Hippocampal formation (tissue), 2 donors: ENCODE measurements around the gene APLF.

Experiments
- DNase-seq, 2 donors: peaks; one replicate each; lab custom pipeline; 2025; lab: John Stamatoyannopoulos, UW

The APLF gene, protein sequence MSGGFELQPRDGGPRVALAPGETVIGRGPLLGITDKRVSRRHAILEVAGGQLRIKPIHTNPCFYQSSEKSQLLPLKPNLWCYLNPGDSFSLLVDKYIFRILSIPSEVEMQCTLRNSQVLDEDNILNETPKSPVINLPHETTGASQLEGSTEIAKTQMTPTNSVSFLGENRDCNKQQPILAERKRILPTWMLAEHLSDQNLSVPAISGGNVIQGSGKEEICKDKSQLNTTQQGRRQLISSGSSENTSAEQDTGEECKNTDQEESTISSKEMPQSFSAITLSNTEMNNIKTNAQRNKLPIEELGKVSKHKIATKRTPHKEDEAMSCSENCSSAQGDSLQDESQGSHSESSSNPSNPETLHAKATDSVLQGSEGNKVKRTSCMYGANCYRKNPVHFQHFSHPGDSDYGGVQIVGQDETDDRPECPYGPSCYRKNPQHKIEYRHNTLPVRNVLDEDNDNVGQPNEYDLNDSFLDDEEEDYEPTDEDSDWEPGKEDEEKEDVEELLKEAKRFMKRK

DNA sequence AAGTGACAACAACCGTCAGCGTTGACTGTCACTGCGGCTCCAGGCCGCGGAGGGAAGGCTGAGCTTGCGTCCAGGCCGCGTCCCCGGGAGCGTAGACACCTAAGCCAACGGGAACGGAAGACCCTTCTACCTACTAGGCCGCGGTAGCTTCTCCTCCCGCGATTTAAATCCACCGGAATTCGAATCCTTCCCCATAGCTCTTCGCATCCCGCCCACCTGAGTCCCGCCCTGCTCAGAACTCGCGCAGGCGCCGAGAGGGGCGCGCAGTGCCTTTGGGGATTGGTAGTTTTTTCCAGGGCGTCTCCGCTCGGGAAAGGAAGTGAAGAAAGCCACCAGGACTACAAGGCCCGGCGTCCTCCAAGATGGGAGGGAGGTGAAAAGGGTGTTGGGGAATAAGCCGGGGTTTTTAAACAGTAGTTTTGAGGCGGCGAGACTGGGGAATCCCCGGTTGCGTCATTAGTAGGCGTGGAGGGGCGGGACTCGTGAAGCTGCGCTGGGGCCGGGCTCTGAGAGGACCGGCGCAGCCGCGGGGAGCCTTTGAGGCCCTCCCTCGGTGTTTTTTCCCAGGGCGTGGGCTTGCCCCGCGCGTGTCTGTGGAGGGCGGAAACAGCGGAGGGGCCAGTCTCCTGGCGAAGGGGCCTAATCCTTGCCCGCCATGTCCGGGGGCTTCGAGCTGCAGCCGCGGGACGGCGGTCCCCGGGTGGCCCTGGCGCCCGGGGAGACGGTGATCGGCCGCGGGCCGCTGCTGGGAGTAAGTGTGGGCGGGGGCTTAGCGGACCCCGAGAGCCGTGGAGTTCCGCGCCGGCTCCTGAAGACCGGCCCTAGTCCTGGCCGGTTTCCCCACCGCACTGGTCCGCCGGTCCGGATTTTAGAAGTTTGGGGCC, at the start of gene APLF, which contains the start of gene FBXO48:
APLF (plus strand) TSS at position 509 of the 884 bp plus-strand sequence; CDS start at position 656, 147 bp downstream.
FBXO48 (minus strand) TSS at position 218 of the 884 bp plus-strand sequence. CDS start 2,149 bp downstream, outside the sequence.
- peak; percentile 99 for DNase-seq

DNA sequence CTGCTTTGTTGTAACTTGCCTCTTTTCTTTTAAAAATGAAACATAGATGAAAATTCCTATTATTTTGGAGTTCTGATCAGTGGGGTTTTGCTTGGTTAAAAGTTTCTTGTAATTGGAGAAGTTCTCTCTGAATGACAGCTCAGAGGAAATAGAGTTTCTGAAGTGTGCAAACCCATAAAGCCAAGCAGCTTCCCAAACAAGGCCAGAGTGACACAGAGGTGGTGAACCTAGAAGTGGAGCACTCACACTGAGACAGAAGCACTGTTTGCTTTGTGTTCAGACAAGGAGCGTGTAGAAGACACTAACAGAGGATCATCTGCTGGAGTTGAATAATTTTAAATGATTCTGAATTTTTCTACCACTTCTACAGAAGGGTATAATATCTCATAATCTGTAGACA, 49.5 kb upstream of the APLF start:
- no peak for DNase-seq

DNA sequence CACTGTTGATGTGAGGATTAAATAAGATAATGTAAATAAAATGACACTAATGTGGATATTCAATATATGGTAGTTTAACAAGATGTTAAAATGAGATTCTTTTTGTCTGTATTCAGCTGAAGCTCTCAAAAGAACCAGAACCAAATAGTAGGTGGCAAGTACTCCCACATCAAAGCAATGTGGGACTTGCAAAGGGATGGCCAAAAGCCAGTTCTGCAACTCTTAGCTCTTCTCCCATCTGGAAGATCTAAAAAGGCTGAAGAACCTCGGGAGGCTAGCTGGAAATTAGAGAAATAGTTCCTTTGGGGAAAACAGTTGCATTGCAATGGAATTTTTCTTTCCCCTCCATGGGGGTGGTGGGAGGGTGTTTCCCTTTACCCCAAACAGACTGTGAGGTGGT, 49.0 kb upstream of the APLF start:
- peak in 1 of 2 donors; percentile 49 for DNase-seq

DNA sequence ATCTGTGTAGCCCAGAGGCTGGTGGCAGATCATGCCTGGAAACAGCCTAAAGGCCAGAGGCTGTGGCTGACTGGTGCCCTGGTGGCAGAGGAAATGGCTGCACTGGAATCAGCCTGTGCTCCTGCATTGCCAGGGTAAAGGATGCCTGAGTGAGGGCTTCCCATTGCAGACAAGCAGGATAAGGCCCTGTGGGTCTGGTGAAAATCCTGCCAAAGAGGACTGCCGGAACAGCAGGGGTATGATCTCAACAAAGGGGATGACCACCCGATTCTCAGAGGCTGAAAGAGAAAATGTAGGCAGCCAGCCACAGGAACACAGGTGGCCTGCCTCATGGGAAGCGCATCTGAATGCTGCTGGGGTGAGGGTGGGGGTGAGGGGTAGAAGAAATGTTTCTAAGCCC, 48.5 kb upstream of the APLF start:
- DNase-seq, result no peak

DNA sequence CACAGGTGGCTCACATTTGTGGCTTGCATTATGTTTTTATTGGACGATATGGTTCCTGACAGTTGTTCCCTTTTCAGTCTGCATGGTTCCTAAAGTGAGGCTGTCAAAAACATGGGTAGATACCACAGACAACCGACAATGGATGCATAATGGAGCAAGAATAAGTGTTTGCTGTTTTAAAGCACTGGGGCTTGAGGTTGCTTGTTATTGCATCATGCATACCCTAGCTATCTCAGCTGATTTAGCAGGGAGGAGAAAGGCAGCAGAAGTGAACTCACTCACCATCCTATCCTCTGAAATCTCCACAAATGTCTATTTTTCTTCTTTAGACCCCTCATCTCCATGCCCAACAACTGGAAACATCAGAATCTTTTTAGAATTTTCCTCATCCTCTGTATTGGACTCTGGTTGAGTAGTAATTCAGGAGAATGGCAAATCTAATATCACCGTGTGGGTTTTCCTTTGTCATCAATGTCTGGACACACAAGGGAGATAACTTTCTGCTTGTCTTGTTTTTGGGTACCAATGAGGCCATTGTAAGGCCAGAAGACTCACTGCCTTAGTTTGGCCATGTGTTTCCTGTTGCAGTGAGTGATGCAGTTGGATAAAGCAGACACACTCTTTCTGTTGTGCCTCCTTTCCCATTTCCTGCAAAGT, 47.0 kb upstream of the APLF start:
- no peak for DNase-seq

DNA sequence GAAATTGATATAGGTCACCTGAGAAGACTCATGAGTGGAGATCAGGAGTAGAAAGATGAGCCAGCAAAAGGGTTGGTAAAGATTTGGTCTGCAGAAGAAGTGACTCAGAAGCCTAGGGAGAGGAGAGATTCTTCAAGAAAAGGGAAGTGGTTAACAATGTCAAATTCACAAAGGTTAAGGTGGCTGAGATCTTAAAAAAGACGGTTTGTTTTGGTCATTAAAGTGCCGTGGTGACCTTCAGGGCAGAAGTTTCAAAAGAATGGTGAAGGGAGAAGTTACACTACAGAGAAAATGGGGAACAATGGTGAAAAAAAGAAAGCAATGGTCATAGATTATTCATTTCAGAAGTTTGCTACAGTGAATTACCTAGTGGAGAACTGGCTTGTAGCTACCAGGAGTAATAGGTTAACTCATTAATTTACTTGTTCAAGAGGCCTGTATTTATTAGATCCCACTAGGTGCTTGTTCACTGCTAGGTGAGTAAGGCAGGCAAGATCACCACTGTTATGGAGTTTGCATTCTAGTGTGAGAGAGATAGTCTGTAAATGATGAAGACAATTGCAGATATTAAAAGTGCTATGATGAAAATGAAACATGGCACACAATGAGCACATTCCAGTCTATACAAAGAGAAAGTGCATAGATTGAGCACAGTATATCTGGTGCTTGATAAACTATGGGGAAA, 43.3 kb upstream of the APLF start:
- no peak for DNase-seq

- no peak for DNase-seq
Observed at GRCh38 chr2:68425503-68425902, 41.9 kb upstream of the APLF start.

DNA sequence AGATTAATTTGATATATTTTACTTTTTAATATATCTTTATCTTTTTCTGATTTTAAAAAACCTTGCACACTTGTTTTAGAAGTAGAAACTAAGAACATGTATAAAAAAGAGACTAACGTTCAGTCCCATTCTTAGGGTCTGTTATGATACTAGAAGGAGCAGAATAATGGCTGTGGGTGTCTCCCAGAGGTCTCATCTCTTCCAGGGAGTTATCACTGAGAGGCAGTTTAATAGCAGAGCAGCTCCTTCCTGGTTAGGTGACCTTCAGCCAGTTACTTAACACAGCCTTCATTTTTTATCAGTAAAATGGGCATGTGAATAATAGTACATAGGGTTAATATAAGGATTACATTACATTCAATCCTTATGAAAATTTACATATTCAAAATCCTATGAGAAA, 40.9 kb upstream of the APLF start:
- DNase-seq, result no peak

DNA sequence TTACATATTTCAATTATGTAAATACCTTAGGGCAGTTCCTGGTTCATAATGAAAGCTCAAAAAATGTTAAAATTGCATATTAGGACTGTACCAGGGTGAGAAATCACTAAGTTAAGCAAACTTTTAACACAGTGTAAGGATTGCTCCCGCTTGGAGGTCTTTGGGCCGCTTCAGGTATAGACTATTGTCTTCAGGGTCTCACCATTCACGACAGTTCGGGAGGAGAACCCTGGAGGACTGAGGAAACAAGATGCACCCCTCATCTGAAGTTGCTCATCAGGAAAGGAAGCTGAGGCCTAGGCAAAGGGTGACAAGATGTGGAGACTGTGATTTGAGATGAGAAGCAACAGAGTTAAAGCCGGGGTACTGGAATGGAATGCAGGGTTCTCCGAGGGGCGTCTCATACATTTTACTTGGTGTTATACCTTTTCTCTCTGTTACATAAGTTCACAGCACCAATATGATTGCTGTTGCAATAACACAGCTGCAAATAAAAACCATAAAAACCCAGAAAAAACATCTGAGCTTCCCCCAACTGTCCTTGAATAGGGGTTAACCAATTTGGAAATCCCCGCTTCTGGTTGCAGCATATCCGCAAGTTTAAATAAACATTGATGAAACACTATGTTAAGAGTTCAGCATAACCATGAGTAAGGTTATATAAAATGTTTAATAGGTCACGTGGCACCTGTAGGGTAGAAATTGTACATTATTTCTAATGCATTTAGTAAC, 40.4 kb upstream of the APLF start:
- DNase-seq, result no peak

DNA sequence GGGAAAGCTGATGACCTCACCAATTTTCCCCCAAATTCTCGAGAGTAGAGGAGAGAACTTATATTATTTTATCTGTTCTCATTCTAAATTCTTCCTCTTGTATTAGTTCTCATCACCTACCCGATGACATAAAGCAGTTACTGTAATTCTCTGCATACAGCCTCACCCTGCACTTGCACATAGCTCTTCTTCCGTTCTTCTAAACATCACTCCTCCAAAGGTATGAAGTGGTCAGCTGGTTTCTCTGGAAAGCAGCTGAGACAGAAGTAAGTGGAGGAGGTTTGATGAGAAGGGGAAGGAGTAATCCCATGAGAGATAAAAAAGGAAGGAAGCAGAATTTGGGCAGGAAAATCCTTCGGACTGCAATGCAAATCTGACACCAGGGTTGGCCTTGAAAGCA, 39.3 kb upstream of the APLF start:
- DNase-seq, result no peak

DNA sequence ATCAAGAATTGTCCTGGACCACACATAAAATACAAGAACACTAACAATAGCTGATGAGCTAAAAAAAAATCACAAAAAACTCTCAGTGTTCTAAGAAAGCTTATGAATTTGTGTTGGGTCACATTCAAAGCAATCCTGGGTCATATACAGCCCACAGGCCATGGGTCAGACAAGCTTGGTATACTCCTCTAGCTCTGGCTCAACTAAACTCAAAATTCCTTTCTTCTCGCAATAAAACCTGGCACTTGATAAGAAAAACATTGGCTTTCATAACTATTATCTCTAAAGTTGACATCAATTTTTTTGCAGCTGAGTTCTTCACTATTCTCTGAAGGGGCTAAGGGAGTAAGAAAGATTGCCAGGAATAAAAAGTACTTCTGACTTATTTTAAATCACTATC, 38.6 kb upstream of the APLF start:
- no peak for DNase-seq

GRCh38 chr2:68429311-68429826, 38.0 kb upstream of the APLF start:
- no peak for DNase-seq

DNA sequence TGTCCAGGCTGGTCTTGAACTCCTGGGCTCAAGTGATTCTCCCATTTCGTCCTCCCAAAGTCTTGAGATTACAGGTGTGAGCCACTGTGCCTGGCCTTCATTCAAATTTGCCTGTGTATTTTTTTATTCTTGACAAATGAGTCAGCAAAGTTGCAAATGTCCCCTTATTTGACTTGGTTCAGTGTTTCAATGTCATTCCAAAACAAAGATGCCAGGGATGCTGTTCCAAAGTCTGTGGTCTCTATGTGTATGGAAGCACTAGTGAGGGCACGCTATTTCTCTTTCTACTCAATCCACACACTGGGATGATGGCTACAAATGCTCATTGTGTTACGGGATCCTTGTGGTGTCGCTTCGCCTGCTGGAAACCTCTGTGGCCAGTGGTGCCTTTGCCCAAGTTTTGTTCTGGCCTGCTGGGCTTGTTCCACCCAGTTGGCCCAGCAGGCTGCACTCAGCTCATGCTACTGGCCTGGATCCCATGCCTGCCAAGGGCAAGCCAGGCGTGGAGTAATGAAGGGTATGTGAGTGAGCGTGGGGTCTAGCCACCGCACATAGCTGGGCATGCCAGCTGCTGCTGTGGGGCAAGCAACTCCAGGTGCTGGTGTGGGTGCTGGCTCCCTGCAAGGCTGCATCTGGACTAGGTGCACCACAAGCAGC, 35.9 kb upstream of the APLF start:
- no peak for DNase-seq

DNA sequence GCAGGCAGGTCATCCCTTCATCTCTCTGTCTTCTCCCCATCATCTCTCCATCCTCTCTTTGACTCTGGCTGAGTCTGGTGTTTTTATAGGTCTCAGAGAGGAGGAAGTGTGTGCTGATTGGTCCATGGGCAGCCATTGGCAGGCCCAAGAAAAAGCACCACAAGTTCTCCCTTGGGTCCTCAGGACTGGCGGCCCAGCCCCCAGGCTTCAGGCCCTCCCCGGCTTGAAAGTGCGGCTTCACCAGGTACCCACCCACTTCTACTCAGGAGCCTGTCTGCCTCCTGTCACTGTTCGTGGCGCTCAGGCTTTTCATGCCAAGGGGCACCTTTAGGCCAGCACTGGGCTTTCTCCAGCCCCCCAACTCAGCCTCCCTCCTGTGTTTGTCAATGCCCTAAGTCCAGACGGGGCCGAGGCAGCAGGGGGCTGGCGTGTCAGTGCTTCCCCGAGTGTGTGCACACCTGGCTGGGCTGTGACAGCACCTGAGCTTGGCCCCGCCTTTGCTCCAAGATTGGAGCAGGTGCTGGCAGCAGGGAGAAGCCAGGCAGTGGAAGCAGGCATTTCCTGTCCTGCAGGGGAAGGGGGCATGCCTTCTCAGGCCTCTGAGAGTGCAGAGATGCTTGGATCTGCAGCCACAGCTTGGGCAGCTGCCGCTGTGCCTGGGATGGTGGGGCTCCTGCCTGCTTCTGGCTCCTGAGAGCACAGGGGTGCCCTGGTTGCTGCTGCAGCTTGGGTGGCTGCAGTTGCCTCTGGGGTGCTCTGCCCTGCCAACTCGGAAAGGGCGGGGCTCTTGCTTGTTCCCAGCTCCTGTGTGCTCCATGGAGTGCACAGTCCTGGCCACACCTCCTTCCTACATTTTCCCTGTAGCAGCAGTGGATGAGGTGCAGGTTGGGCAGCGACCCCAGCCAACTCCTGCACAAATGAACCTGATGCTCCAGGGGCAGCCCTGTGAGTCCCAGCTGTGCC, 34.4 kb upstream of the APLF start:
- DNase-seq, result no peak

DNA sequence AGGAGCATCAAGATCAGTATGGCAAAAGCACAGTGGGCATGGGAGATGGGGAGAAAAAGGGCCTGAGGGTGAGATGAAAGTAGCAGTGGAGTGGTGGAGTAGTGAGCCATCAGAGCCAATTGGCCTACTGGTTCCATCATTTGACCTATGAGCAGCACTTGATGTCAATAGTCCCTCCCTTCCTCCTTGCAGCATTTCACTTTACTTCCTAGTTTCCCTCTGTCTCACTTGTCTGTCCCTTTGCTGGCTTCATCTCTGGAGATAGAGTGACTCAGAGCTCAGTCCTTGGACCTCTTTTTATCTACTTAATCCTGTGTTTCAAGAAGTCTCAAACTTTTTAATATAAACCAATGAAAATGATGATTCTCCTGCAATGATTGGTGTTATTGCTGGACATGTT, 32.4 kb upstream of the APLF start:
- DNase-seq, result no peak

DNA sequence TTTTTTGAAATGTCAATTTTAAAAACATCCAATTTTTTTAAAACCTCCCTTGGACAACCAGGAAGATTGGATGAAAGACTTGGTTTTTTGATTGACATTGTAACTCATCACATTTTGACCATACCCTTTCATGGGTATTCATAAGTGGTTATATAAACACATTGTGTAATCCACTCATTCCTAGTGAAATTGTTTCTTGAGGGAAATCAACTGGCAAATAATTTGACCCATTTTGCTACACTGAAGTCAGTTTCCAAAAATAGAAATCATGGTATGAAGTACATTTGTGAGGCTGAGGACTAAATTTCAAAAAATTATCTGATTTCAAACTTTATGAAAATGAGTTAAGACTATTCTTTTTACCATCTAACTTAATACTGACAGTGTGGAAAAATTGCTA, 31.8 kb upstream of the APLF start:
- DNase-seq, result no peak

DNA sequence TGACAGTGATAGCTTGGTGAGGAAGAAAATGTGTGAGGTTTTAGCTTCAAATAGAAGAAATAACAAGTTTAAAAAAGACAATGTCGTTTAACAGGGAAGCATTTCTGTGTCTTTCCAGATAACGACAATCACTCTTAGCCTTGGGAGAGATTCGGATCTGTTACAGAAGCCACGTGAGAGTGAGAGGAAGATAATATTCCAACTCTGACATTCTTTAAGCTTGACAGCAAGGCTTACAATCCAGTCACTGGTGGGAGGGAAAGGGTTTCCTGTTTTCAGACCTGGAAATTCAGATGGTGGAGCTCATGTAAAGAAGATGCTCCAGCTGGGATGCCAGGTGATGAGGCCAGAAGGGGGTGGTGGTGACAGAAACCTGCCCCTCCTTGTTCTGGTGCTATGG, 31.1 kb upstream of the APLF start:
- DNase-seq, result no peak

DNA sequence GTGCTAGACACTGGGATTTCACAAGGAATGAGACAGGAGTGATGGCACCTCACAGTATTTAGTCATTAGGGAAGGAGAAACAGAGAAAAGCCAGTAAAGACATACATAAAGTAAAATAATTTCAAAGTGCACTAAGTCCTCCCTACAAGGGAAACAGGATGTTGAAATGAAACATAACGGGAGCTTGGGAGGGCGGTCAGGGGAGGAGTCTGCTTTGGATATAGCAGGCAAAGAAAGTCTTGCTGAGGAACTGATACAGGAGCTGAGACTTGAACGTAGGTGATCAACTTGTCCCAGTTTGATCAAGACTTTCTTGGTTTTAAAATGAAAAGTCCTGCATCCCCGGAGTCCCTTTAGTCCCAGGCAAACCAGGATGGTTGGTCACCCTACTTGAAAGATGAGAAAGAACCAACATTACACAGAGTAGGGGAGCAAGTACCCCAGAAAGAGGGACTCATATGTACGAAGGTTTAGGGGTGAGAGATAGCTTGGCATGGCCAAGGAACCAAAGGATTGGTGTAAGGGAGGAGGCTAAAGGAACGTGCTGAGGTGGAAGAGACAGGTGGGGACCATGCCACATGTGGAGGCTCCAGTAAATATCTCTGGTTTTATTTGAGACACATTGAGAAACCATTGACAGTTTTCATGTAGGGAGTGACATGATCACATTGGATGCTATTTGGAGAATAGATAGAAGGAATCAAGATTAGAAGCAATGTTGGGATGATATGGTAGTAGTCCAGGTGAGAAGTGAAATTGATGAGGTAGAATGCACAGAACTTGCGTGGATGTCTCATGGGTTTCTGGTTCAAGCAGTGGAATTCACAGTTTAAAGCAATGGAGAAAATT, 28.7 kb upstream of the APLF start:
- no peak for DNase-seq
